HCT116 (cell line): ENCODE results near the gene KCNK13. TPM values are rescaled to one million over a fixed set of nuclear protein-coding genes. Genes with fewer than 3 reads are reported as not detected.

Experiments
- ATAC-seq: fragments of 200-7000 bp; cut with Tn5 transposase; 2 replicates; pipeline ENCODE4 v1.9.1; 2020; ENCODE audit warnings: mild to moderate bottlenecking, moderate library complexity
- BruUV-seq: library from RNA; stranded (reverse); fragments of 400-500 nt; replicated peaks from 2 replicates; lab custom pipeline; 2021; lab: Mats Ljungman, UMichigan
- CTCF ChIA-PET: fragments of 300-600 bp; sonication (Branson Sonifier 250); formaldehyde crosslinking; loops from one replicate; lab custom pipeline; 2021; ENCODE audit warnings: antibody characterized with exemption; lab: Charles Lee
- POLR2A ChIA-PET: fragments of 300-600, 350-600 bp; sonication (Branson Sonifier 250); formaldehyde crosslinking; loops from one replicate; lab custom pipeline; 2021; ENCODE audit warnings: antibody characterized with exemption; lab: Charles Lee
- RAD21 ChIA-PET, 2 experiments: fragments of 300-600 bp; sonication (Branson Sonifier 250); formaldehyde crosslinking; loops; one replicate each; lab custom pipeline; 2023; ENCODE audit warnings: low total read pairs in 2 of 2; ENCODE audit not compliant: uncharacterized antibody in 2 of 2, unreplicated experiment in 2 of 2, low non-redundant PET in 1 of 2; lab: Charles Lee
- DNase-seq: peaks from one replicate; pipeline ENCODE4 v3.0.0-alpha.2; 2010; ENCODE audit warnings: low read depth, low spot score
- H2AFZ ChIP-seq: fragments of 200-600 bp; shearing (Covaris generic), sonication (generic); 2 replicates; pipeline ENCODE4 v1.6.1; 2017; ENCODE audit warnings: low read depth, mixed run types, mixed read lengths, antibody characterized with exemption, low read length; ENCODE audit not compliant: poor library complexity, severe bottlenecking
- H3K27ac ChIP-seq: 2 replicates; pipeline ENCODE4 v1.5.1; 2012; ENCODE audit warnings: low read depth, low read length
- H3K27me3 ChIP-seq: fragments of 200-600 bp; sonication (generic); 2 replicates; pipeline ENCODE4 v1.6.1; 2016; ENCODE audit warnings: mixed run types, low read length, mixed read lengths; ENCODE audit not compliant: insufficient read depth
- H3K36me3 ChIP-seq, 2 experiments: fragments of 200-500 bp in 1 of 2; fragments of 200-600 bp in 1 of 2; sonication (Bioruptor generic) in 1 of 2; sonication (generic) in 1 of 2; 2 replicates each; pipeline versions ENCODE4 v1.5.1 to v1.6.1; 2014 to 2016; ENCODE audit warnings: low read length in 2 of 2, inconsistent platforms in 1 of 2, mixed read lengths in 1 of 2, mixed run types in 1 of 2; ENCODE audit not compliant: insufficient read depth in 2 of 2, control insufficient read depth in 1 of 2
- H3K4me1 ChIP-seq, 2 experiments: fragments of 200-600 bp in 1 of 2; sonication (generic) in 1 of 2; 2 replicates each; pipeline versions ENCODE4 v1.5.1 to v1.6.1; 2012 to 2017; ENCODE audit warnings: low read length in 2 of 2, inconsistent platforms in 1 of 2, mild to moderate bottlenecking in 1 of 2, mixed read lengths in 1 of 2, mixed run types in 1 of 2, moderate library complexity in 1 of 2; ENCODE audit not compliant: insufficient read depth in 2 of 2, control insufficient read depth in 1 of 2
- H3K4me2 ChIP-seq: fragments of 200-600 bp; sonication (generic); 2 replicates; pipeline ENCODE4 v1.6.1; 2017; ENCODE audit warnings: mixed run types, low read length, mixed read lengths
- H3K4me3 ChIP-seq, 2 experiments: fragments of 200-600 bp in 1 of 2; sonication (generic) in 1 of 2; replicated peaks in 1 of 2; 2 replicates each; pipeline ENCODE4 v1.5.1; 2011 to 2016; ENCODE audit warnings: low read length in 2 of 2, control low read depth in 1 of 2, low read depth in 1 of 2, mild to moderate bottlenecking in 1 of 2, mixed read lengths in 1 of 2, mixed run types in 1 of 2
- H3K79me2 ChIP-seq: fragments of 200-600 bp; sonication (generic); 2 replicates; pipeline ENCODE4 v1.6.1; 2017; ENCODE audit warnings: mild to moderate bottlenecking, mixed run types, low read length, moderate library complexity, mixed read lengths; ENCODE audit not compliant: insufficient read depth
- H3K9ac ChIP-seq: fragments of 200-600 bp; sonication (generic); 2 replicates; pipeline ENCODE4 v1.6.1; 2016; ENCODE audit warnings: low read length, mixed read lengths
- H3K9me2 ChIP-seq: fragments of 200-600 bp; sonication (generic), shearing (Covaris generic); 2 replicates; pipeline ENCODE4 v1.6.1; 2017; ENCODE audit warnings: mixed run types, mild to moderate bottlenecking, moderate library complexity; ENCODE audit not compliant: insufficient read depth
- H3K9me3 ChIP-seq, 2 experiments: fragments of 200-500 bp in 1 of 2; fragments of 200-600 bp in 1 of 2; sonication (Bioruptor generic) in 1 of 2; sonication (generic) in 1 of 2; 2 replicates each; pipeline ENCODE4 v1.6.1; 2014 to 2017; ENCODE audit warnings: low read length in 2 of 2, mixed read lengths in 2 of 2, inconsistent platforms in 1 of 2, low read depth in 1 of 2, mild to moderate bottlenecking in 1 of 2, mixed run types in 1 of 2, moderate library complexity in 1 of 2; ENCODE audit not compliant: control insufficient read depth in 1 of 2, insufficient read depth in 1 of 2
- H4K20me1 ChIP-seq: fragments of 200-600 bp; sonication (generic), shearing (Covaris generic); 2 replicates; pipeline ENCODE4 v1.6.1; 2017; ENCODE audit warnings: mixed run types, mild to moderate bottlenecking, moderate library complexity; ENCODE audit not compliant: insufficient read depth
- ATF3 ChIP-seq: IDR thresholded peaks from 2 replicates; pipeline ENCODE4 v1.6.1; 2012
- CBX3 ChIP-seq: IDR thresholded peaks from 2 replicates; pipeline ENCODE4 v1.6.1; 2012; ENCODE audit warnings: low read depth
- EGR1 ChIP-seq: IDR thresholded peaks from 2 replicates; pipeline ENCODE4 v1.6.1; 2012; ENCODE audit warnings: low read depth
- ELF1 ChIP-seq: IDR thresholded peaks from 2 replicates; pipeline ENCODE4 v1.6.1; 2012; ENCODE audit warnings: low read depth, borderline replicate concordance
- EZH2 ChIP-seq: fragments of 200-600 bp; sonication (generic); IDR thresholded peaks from 2 replicates; pipeline ENCODE4 v1.6.1; 2017; ENCODE audit warnings: antibody characterized with exemption, mixed run types
- EZH2phosphoT487 ChIP-seq: fragments of 200-600 bp; IDR thresholded peaks from 2 replicates; pipeline ENCODE4 v1.6.1; 2018; ENCODE audit warnings: antibody characterized with exemption, borderline replicate concordance
- JUND ChIP-seq: IDR thresholded peaks from 2 replicates; pipeline ENCODE4 v1.6.1; 2012
- POLR2AphosphoS5 ChIP-seq: IDR thresholded peaks from 2 replicates; pipeline ENCODE4 v1.6.1; 2011; ENCODE audit warnings: mild to moderate bottlenecking, low read depth, low read length, moderate library complexity
- SIN3A ChIP-seq: IDR thresholded peaks from 2 replicates; pipeline ENCODE4 v1.6.1; 2012; ENCODE audit warnings: low read depth
- SP1 ChIP-seq: IDR thresholded peaks from 2 replicates; pipeline ENCODE4 v1.6.1; 2012; ENCODE audit warnings: low read depth
- SRF ChIP-seq: IDR thresholded peaks from 2 replicates; pipeline ENCODE4 v1.6.1; 2012; ENCODE audit warnings: low read depth
- YY1 ChIP-seq: IDR thresholded peaks from 2 replicates; pipeline ENCODE4 v1.6.1; 2011; ENCODE audit warnings: low read length, low read depth, moderate library complexity, mild to moderate bottlenecking; ENCODE audit not compliant: insufficient replicate concordance; ENCODE audit errors: extremely low read depth
- ZNF274 ChIP-seq: fragments of 200-500 bp; sonication (Bioruptor generic); IDR thresholded peaks from 2 replicates; pipeline ENCODE4 v1.6.1; 2014; ENCODE audit warnings: mild to moderate bottlenecking, low read depth, low read length, inconsistent platforms
- intact Hi-C: fragments of 100-400 bp; cut with micrococcal nuclease; formaldehyde crosslinking; loops from 2 replicates; pipeline ENCODE4 v1.10.0; 2022
- total RNA-seq: library from RNA; stranded (reverse); gene quantifications from one replicate; pipeline ENCODE4 v1.2.1, GENCODE V29; 2021; ENCODE audit not compliant: unreplicated experiment
- TF ChIP-seq, protein P1 (sequence below): IDR thresholded peaks from 2 replicates; pipeline ENCODE4 v1.6.1; 2012; ENCODE audit warnings: low read depth
- TF ChIP-seq, protein P2 (sequence below), 3 experiments: fragments of 200-600 bp in 1 of 3; sonication (generic) in 1 of 3; IDR thresholded peaks in 2 of 3; conservative IDR thresholded peaks in 1 of 3; 2 replicates each; pipeline ENCODE4 v1.5.1; 2012 to 2017; ENCODE audit warnings: low read depth in 2 of 3, low read length in 2 of 3, antibody characterized with exemption in 1 of 3, borderline replicate concordance in 1 of 3, control low read depth in 1 of 3, mild to moderate bottlenecking in 1 of 3, mixed read lengths in 1 of 3, mixed run types in 1 of 3, moderate library complexity in 1 of 3; ENCODE audit not compliant: insufficient read depth in 1 of 3

Gene KCNK13
- total RNA-seq, 1 experiment from 2014 or later, result 2.2 TPM

- Histone ChIP-seq H3K4me1 (no peaks in the 10 kb centered on the region), H3K79me2 (no peaks in the 10 kb centered on the region), H2AFZ (no peak overlapping the region), H3K4me2 (no peak overlapping the region), H3K9me2 (no peaks in the 10 kb centered on the region), H3K4me3 (no peak overlapping the region), H4K20me1 (no peaks in the 10 kb centered on the region), H3K36me3 (no peaks in the 10 kb centered on the region), H3K9me3 (no peaks in the 10 kb centered on the region), H3K9ac (no peak overlapping the region), H3K27ac (no peak overlapping the region), H3K27me3 (no peaks in the 10 kb centered on the region)
- intact Hi-C loops, result no loop called here
- no TSS peak for BruUV-seq
- POLR2A ChIA-PET, result no interaction called here
- RAD21 ChIA-PET, result no interaction called here
- no peak for DNase-seq
- CTCF ChIA-PET, result no interaction called here
- no peak for ATAC-seq
- no peak for TF ChIP-seq SRF
- no peak for TF ChIP-seq ATF3
- no peak for TF ChIP-seq ELF1
- TF ChIP-seq JUND, result no peak
- TF ChIP-seq YY1, result no peak
- TF ChIP-seq EGR1, result no peak
- TF ChIP-seq, protein P1, sequence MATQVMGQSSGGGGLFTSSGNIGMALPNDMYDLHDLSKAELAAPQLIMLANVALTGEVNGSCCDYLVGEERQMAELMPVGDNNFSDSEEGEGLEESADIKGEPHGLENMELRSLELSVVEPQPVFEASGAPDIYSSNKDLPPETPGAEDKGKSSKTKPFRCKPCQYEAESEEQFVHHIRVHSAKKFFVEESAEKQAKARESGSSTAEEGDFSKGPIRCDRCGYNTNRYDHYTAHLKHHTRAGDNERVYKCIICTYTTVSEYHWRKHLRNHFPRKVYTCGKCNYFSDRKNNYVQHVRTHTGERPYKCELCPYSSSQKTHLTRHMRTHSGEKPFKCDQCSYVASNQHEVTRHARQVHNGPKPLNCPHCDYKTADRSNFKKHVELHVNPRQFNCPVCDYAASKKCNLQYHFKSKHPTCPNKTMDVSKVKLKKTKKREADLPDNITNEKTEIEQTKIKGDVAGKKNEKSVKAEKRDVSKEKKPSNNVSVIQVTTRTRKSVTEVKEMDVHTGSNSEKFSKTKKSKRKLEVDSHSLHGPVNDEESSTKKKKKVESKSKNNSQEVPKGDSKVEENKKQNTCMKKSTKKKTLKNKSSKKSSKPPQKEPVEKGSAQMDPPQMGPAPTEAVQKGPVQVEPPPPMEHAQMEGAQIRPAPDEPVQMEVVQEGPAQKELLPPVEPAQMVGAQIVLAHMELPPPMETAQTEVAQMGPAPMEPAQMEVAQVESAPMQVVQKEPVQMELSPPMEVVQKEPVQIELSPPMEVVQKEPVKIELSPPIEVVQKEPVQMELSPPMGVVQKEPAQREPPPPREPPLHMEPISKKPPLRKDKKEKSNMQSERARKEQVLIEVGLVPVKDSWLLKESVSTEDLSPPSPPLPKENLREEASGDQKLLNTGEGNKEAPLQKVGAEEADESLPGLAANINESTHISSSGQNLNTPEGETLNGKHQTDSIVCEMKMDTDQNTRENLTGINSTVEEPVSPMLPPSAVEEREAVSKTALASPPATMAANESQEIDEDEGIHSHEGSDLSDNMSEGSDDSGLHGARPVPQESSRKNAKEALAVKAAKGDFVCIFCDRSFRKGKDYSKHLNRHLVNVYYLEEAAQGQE, result no peak
- TF ChIP-seq SP1, result no peak
- TF ChIP-seq, protein P2, sequence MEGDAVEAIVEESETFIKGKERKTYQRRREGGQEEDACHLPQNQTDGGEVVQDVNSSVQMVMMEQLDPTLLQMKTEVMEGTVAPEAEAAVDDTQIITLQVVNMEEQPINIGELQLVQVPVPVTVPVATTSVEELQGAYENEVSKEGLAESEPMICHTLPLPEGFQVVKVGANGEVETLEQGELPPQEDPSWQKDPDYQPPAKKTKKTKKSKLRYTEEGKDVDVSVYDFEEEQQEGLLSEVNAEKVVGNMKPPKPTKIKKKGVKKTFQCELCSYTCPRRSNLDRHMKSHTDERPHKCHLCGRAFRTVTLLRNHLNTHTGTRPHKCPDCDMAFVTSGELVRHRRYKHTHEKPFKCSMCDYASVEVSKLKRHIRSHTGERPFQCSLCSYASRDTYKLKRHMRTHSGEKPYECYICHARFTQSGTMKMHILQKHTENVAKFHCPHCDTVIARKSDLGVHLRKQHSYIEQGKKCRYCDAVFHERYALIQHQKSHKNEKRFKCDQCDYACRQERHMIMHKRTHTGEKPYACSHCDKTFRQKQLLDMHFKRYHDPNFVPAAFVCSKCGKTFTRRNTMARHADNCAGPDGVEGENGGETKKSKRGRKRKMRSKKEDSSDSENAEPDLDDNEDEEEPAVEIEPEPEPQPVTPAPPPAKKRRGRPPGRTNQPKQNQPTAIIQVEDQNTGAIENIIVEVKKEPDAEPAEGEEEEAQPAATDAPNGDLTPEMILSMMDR (IDR thresholded peaks at IDR 0.05 in 2 of 3, conservative IDR thresholded peaks at IDR 0.05 in 1 of 3; ENCODE audit: borderline replicate concordance in 1 of 3, insufficient read depth in 1 of 3, low read depth in 2 of 3, low read length in 2 of 3), result no peak
- no peak for TF ChIP-seq POLR2AphosphoS5
- no peak for TF ChIP-seq EZH2phosphoT487
- no peak for TF ChIP-seq SIN3A
- TF ChIP-seq CBX3, result no peak
- TF ChIP-seq EZH2, result no peak
- TF ChIP-seq ZNF274, result no peak
Measured at GRCh38 chr14:90159688-90160087, 97.9 kb downstream of the KCNK13 start.
